A673 (cell line): ENCODE results near the gene ZYG11A.

Experiments used
- CTCF ChIP-seq: fragments of 300-800, 200-600 bp; sonication (generic); conservative IDR thresholded peaks from 2 replicates; pipeline ENCODE4 v1.5.1; 2017; ENCODE audit warnings: low read depth, mild to moderate bottlenecking, antibody characterized with exemption, low read length, moderate library complexity, mixed read lengths
- EZH2 ChIP-seq: fragments of 200-600 bp; sonication (generic); IDR thresholded peaks from 2 replicates; pipeline ENCODE4 v1.6.1; 2017; ENCODE audit warnings: borderline replicate concordance, low read depth, mild to moderate bottlenecking, mixed read lengths, antibody characterized with exemption, low read length; ENCODE audit not compliant: poor library complexity, severe bottlenecking

- TF ChIP-seq EZH2: no peak
- TF ChIP-seq CTCF: no peak
Measured at GRCh38 chr1:52887483-52887882, 44.9 kb downstream of the ZYG11A start.
